Amniotic epithelial cell (primary cell): ENCODE results near the gene C4orf50.

Experiments
- DNase-seq: peaks from one replicate; pipeline ENCODE4 v3.0.0-alpha.2; 2010; ENCODE audit warnings: low read depth

The C4orf50 gene

DNA sequence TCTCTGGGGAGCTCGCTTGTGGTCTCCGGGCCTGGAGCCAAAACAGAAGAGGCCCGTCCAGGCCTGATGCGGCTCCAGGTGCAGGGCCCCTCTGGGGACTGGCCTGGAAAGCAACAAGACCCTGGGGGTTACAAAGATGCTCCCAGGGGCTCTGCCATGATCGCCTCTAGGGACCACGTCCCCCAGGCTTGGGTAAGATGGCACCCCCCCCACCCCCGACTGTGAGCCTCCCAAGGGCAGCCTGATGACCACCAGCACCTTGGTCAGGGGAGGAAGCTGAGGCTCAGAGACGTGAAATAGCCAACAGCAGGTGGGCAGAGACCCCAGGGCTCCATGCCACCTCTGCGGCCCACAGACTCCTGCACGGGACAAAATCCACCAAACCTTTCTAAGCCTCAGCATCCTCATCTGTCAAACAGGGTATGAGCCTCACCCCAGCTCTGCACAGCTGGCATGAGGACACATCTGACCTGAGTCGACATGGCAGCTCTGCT, 25.4 kb downstream of the C4orf50 start:
- no peak for DNase-seq

GRCh38 chr4:5992171-5992827, 25.9 kb downstream of the C4orf50 start:
- DNase-seq, result no peak

DNA sequence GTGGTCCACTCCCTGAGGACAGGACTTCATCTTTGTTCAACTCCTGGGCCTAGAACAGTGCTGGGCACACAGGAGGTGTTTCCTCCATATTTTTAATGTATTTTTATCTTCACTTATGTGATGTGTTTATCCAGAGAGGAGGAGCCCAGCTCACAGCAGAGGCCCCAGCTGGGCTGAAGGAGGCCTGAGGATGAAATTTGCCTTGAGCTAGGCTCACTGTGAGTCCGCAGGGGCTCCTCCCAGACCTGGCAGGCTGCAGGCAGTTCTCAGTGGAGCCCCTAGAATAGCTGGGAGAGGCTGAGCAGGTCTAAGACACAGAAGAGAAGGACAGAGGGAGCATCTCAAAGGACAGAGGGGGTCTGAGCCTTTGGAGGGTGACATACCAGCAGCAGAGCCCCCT, 26.8 kb downstream of the C4orf50 start:
- no peak for DNase-seq

DNA sequence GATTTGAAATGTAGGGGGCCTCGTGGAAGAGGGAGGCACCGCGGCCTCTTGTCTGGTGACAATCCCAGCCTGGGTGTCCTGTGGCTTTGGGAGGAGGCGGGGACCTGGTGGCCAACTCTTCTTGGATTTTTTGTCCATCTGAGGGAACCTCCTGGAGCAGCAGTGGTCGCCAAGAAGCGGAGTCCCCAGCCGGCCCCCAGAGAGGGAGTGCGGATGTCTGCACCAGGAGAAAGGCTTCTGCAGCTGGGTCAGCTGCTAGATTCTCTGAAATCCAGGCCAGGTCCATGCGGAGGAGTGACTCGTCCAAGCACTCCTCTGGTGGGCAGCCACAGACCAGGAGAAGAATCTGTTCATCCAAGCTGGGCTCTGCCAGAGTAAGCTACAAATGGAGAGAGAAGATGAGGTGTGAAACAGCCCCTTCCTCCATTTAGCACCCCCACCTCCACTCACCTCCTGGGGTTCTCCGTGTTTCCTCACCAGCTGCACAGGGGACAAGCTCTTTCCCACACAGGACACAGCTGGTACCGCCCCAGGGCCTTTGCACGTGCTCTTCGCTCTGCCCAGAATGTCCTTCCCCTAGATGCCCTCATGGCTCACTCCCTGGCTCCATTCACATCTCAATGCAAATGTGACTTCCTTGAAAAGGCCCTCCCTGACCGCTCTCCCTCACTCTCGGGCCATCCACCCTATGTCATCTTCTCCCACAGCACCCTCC, 27.6 kb downstream of the C4orf50 start:
- DNase-seq, result no peak

GRCh38 chr4:5989236-5990225, 28.7 kb downstream of the C4orf50 start:
- no peak for DNase-seq

DNA sequence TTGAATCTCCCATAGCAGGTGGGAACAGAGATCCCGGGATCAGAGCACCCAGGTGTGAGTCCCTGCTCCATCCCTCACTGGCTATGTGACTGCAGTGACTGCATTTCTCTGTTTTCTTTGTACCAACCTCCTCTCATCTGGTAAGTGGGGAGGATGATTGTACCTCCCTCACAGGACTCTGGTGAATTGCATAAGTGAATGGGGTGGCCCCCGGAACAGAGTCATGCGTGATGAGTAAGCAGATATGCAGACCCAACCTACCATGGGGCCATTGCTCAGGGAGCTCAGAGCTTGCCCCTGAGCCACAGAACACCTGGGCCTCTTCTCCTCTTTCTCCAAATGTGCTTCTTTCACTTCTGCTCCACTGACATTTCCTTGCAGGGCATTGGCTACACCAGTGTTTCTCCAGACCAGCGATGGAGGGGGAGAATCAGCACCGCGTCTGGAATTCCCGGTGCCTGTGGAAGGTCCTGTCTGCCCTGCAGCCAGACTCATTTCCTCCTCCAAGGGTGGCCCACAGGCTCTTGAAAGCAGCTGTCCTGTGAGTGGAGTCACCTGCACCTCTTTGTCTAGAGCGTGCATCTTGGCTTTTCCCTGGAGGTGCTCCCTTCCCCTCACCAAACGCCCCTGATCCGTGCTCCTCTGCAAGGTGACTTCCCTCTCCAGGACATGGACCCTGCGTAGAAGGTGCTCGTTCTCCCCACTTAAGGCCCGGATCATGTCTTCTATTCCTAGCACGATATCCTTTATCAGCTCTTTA, 30.0 kb downstream of the C4orf50 start:
- no peak for DNase-seq

DNA sequence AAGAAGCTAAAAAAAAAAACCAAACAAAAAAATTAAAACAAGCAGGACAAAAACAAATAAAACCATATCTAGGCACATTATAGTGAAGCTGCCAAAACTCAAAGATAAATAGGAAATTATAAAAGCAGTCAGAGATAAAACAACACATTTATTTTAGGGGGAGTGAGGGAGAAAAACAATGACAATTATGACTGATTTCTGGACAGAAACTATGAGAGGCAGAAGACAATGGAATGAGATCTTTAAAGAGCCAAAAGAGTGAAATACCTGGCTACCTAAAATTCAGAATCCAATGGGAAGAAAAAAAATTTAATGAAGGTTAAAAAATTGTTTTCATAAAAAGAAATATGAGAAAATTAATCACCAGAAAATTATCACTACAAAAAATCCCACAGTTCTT, 33.4 kb downstream of the C4orf50 start:
- no peak for DNase-seq

GRCh38 chr4:5982156-5982973, 35.9 kb downstream of the C4orf50 start:
- no peak for DNase-seq

- DNase-seq, result no peak
Measured at GRCh38 chr4:5980436-5981155, 37.6 kb downstream of the C4orf50 start.

- DNase-seq, result no peak
Measured at GRCh38 chr4:5979981-5980380, 38.2 kb downstream of the C4orf50 start.

- no peak for DNase-seq
Measured at GRCh38 chr4:5976921-5977320, 41.3 kb downstream of the C4orf50 start.

- DNase-seq, result no peak
Measured at GRCh38 chr4:5976431-5976830, 41.8 kb downstream of the C4orf50 start.

GRCh38 chr4:5974321-5974720, 43.9 kb downstream of the C4orf50 start:
- no peak for DNase-seq

GRCh38 chr4:5973486-5974220, 44.6 kb downstream of the C4orf50 start:
- no peak for DNase-seq

DNA sequence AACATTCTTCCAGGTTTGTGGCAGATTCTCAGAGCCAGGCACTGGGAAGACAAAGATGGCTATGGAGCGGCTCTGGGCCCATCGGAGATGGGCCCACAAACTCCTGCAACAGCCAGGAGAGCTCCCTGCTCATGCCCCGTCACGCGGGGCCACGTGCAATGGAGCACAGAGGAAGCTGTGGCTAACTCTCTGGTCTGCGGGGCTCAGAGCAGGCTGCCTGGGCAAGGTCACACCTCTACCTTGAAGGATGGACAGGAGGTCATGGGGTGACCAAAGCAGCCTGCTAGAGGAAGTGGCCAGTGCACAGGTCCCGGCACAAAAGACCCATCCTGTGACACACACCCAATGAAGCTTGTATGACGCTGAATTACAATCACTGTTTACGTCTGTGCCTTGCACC, 45.2 kb downstream of the C4orf50 start:
- no peak for DNase-seq

- no peak for DNase-seq
Measured at GRCh38 chr4:5972571-5972970, 45.7 kb downstream of the C4orf50 start.

DNA sequence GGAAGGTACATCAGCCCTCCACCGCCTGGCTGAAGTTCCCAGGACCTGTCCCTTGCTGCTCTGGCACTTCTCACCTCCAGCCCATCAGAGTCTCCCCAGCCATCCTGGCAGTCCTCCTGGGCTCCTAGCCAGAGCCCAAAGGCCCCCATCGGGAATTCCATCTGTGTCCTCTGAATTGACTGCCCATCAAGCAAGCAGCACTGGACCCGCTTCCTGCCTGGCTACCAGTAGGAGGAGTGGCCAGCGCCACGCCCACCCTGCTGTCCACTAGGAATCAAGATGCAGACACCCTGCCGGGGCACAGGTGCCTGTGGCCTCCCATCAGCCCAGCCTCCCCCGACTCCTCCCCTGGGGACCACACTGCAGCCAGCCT, 47.2 kb downstream of the C4orf50 start:
- no peak for DNase-seq

GRCh38 chr4:5970381-5971077, 47.7 kb downstream of the C4orf50 start:
- no peak for DNase-seq

- DNase-seq, result no peak
Measured at GRCh38 chr4:5969777-5970176, 48.5 kb downstream of the C4orf50 start.
